ENCODE measurements around the gene TOR1B.

Gene TOR1B

DNA sequence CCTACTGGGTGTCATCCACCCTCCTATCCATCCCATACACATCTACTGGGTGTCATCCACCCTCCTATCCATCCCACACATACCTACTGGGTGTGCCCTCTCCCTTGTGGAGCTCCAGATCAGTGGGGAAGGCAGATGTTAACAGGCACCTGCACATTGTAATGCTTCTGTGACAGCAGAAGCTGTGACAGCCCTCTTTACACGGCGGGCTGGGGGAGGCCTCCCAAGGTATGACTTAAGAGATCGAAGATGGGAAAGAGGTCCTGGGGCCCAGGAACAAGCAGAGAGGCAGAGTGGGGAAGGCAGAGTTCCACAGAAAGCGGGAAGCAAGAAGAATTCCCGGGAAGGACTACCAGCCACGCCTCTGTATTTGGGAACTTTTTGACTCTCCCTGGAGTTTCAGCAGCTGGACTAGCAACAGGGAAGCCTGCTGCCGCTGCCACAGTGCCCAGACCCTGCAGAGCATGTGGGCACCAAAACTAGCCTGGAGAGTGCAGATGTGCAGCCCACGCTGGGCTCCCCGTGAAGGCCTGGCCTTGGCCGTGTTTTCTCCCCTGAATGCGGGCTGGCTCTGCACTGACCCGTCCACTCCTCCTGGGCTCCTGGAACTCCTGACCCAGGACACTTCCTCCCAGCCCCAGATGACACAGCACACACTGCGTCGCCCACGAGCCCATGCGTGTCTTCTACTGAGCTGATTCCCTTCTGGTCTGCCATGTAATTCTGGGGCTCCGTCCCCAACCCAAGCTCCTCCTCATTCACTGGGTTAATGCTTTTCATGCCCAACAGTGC is 11.6 kb downstream of the TOR1B start:
- DNase-seq (ENCODE audit: low read depth, low spot score): no peak

DNA sequence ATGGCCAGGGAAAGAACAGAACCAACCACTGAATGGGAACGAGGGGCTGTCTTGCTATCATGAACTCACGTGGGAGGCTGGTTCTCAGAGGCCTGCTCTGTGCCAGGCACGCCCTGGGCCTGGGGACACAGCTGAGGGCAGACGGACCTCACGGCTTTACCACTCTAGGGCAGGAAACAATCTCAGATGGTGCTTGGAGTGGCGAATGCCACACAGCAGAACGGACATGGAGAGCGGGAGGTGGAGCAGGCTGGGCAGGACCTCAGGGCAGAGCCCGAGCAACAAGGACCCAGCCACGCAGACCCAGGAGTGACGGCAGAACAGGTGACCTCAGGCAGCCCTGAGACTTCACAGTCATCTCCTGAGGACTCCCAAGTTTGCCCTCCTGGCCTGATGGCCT is 12.3 kb downstream of the TOR1B start:
- DNase-seq (ENCODE audit: low read depth, low spot score): no peak

GRCh38 chr9:129816501-129817435 is 13.8 kb downstream of the TOR1B start:
- DNase-seq (ENCODE audit: low read depth, low spot score): no peak

DNA sequence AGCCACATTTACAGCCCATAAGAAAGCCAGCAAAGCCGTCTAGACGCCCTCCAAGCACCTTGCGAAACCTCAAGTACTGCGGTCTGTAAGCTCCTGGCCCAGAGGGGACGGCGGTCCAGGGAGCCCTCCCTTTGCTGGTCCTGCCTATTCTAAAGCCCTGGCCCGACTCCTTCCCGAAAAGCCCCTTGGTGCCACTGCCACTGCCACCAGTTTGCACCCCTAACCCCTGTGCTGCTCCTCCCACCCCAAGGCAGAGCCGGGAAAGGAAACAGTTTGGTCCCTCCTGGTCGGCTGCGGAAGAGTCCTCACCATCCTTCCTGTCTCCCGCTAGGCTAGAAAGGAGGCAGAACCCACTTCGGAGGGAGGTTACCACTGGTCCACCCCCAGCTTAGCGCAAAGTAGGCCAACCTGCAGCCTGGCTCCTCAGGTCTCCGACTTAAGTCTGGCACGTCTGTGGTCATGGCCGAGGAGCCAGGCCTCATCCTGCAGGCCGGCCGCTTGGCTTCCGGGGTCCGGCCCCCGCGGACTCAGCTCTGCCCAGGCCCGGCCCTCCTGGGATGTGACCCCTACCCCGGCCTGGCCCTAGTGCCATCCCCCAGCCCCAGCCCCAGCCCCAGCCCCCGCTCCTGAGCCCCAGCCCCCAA is 20.0 kb downstream of the TOR1B start:
- DNase-seq (ENCODE audit: low read depth, low spot score): no peak

GRCh38 chr9:129823542-129823934 is 20.6 kb downstream of the TOR1B start:
- no peak for DNase-seq (ENCODE audit: low read depth, low spot score)

DNA sequence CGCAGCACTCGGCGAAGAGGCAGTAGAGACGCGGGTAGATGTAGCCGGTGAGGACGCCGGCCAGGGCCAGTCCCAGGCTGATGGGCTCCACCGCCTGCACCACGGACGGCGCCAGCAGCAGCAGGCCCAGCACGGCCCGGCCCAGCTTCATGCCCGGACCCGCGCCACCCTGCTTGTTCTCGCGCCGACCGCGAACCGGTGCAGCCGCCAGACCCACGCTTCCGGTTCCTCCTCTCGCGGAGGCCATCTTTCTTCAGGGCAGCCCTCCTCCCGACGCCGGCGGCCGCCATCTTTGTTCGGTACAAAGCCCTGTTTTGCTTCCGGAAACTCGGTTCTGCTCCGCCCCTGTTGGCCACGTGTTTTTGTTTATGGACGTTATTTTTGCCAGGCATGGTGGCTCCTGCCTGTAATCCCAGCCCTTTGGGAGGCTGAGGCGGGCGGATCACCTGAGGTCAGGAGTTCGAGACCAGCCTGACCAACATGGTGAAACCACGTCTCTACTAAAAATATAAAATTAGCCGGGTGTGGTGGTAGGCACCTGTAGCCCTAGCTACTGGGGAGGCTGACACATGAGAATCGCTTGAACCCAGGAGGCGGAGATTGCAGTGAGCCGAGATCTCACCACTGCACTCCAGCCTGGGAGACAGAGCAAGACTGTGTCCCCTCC is 21.1 kb downstream of the TOR1B start, which contains the start of gene TOR1A:
TOR1A (minus strand) TSS at position 202 of the 667 bp plus-strand sequence; CDS start at position 151, 51 bp downstream.
- peak; percentile 79 for DNase-seq (ENCODE audit: low read depth, low spot score)

GRCh38 chr9:129826344-129826743 is 23.4 kb downstream of the TOR1B start:
- DNase-seq (ENCODE audit: low read depth, low spot score): no peak

DNA sequence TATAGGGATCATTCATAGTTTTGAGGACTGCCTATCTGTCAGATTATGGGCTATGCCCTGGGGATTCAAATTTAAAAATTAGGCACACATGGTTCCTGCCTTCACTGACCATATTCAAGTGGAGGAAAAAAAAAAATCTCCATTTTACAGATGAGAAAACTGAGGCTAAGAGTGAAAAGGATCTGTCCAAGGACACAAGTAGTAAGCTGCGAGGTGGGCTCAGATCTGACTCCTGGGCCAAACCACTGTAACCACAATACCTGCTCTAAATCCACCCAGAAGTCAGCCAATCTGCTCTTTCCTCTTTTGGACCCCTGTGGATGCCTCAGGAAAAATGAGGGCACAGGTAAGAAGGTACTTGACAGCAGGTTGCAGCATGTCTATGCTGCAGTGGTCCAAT is 23.8 kb downstream of the TOR1B start:
- DNase-seq (ENCODE audit: low read depth, low spot score): no peak

DNA sequence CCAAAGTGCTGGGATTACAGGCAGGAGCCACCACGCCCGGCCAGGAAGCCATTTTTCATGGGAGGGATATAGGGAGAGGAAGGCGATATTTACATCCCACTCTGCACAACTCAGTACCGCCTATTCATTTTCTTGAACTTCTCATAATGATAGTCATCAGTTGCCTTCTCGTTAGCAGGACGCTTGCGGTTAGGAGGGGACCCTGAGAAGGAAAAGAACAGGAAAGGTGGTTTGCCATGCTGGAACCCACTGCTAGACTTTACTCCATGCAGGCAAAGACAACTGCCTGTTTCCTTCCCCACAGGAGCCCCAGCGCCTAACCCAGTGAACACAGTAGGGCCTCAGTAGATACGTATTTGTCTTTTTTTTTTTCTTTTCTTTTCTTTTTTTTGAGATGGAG is 25.1 kb downstream of the TOR1B start:
- DNase-seq (ENCODE audit: low read depth, low spot score): no peak

- DNase-seq (ENCODE audit: low read depth, low spot score): no peak
Observed at GRCh38 chr9:129828969-129829368, 26.0 kb downstream of the TOR1B start.

DNA sequence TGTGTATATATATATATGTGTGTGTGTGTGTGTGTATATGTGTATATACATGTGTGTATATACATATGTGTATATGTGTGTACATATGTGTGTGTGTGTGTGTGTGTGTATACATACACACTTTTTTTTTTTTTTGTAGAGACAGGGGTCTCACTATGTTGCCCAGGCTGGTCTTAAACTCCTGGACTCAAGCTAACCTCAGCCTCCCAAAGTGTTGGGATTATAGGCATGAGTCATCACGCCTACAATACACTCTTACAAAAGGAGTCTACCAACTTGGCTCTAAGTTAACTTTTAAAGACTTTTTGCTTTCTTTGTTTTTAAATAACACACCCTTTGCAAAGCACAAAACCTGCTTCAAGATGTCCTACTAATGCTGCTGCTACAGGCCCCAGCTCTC is 30.0 kb downstream of the TOR1B start:
- no peak for DNase-seq (ENCODE audit: low read depth, low spot score)

DNA sequence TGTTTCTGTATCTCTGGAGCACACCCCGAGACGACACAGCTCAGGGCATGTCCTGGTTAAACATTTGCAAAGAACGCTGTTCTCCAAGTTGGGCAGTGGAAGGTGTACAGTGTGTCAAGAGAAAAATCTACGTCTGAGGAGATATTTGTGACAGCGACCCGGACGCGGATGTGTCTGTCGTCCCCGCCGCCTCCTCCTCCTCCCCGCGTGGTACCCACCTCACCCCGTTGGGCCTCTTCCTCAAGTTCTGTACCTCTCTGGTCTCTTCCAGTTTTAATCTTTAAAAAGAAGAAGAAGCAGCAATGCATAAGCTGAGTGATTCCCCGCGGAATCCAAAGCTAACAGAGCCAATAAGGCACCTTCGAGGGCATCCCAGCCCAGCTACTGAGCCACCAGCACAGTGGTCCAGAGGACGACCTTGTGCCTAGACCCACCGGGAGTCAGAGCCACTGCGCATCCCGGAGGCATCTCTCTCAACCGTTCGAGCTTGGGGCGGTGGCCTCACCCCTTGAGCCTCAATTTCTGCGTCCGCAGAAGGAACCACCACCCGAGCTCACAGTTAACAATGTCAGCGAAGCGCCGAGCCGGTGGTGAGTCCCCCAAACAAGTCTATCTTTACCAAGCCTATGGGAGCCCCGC is 31.6 kb downstream of the TOR1B start:
- no peak for DNase-seq (ENCODE audit: low read depth, low spot score)

DNA sequence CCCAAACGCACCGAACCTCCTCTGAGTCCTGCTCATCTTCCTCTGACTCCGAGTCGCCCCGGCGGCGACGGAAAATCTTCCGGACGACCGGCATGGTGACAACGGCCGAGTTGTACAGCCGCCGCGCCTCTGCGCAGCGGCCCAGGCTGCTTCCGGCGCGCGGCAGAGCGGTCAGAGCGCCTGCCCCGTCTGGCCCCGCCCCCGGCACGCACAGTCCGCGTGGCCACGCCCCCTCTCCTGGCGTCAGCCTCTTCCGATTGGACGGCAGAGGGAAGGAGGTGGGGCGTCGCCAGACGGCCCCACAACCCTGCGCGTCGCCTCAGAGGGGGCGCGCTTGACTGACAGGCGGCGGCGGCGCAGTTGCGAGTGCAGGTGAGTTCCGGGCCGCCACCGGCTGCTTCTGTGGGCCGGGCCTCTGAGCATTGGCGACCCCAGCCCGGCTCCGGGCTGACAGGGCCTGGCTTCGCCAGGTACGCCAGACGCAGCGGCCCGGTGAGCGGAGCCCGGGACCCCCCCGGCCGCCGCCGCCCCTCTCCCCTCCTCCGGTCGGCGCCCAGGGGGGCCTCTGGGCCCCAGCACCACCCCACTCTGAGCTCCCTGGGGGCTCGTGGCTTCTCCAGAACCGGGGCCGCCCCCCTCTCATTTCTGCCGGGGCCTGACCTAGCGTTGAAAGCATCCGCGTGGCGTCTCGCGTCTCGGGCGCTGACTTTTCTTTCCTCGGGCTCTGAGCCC is 32.3 kb downstream of the TOR1B start, which contains the start of the genes C9orf78 and USP20:
C9orf78 (minus strand) TSS at position 148 of the 732 bp plus-strand sequence; CDS start at position 94, 54 bp downstream.
USP20 (plus strand) TSS at position 331 of the 732 bp plus-strand sequence. CDS start 17,098 bp downstream, outside the sequence.
- peak; percentile 95 for DNase-seq (ENCODE audit: low read depth, low spot score)

GRCh38 chr9:129835860-129836223 is 32.9 kb downstream of the TOR1B start:
- no peak for DNase-seq (ENCODE audit: low read depth, low spot score)

GRCh38 chr9:129836311-129837007 is 33.5 kb downstream of the TOR1B start:
- DNase-seq (ENCODE audit: low read depth, low spot score): no peak

DNA sequence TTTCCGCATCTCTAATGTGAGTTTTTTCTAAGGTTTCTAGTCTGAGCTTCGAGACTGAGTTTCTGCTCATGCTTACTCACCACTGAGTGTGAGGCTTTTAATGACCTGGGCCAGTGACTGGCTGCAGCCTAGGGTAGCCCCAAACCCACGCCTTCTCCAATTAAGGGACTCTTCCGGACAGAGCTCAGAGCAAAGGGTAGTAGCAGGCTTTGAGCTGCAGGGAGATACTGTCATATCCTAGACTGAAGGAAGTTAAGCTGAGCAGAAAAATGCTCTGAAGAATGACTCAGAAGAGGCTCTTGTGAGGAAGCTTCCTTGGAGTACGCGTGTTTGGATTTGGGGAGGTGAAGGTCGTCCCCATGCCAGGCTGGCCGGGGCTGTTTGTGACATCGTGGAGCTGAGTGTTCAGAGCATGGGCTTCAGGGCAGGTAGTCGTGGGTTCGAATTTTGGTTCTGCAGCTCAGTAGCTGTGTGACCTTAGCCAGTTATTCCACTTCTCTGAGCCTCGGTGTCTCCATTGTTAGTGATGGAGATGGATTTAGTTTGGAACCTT is 35.8 kb downstream of the TOR1B start:
- DNase-seq (ENCODE audit: low read depth, low spot score): no peak

- no peak for DNase-seq (ENCODE audit: low read depth, low spot score)
Observed at GRCh38 chr9:129839324-129840023, 36.5 kb downstream of the TOR1B start.

DNA sequence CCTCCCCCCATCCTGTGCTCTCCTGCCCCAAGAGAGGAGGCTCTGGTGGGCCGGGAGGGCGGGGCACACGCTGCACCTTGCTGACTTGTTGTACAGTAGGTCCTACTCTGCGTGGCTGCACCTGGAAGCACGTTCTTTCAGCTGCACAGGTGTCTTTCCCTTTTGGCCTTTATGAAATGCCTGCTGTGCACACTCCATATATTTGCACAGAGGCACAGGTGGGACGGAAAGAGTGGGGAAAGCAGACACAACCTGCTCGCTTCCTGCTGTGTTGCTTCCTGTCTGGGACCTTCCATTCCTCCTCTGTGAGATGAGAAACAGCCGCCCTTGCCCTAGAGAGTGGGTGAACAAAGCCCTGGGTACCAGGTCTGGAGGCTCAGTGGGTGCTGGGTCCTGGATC is 37.0 kb downstream of the TOR1B start:
- DNase-seq (ENCODE audit: low read depth, low spot score): no peak

GRCh38 chr9:129841071-129841470 is 38.1 kb downstream of the TOR1B start:
- DNase-seq (ENCODE audit: low read depth, low spot score): no peak

Measured in activated CD4-positive, CD25-positive, alpha-beta regulatory T cell treated with anti-CD3 and anti-CD28 coated beads, Interleukin-2, amount 50 U/mL, for 16 hours (primary cell).